Keratinocyte (primary cell): ENCODE data around the gene HTR1E.

Source experiments
- EZH2 ChIP-seq: IDR thresholded peaks from one replicate; pipeline ENCODE4 v1.6.1; 2012; ENCODE audit warnings: inconsistent platforms, mild to moderate bottlenecking, low read length, moderate library complexity
- TF ChIP-seq, protein P1 (sequence below), 3 experiments: IDR thresholded peaks in 1 of 3; conservative IDR thresholded peaks in 1 of 3; optimal IDR thresholded peaks in 1 of 3; 2 replicates in 2 of 3; 3 replicates in 1 of 3; pipeline versions ENCODE3 to v1.5.1; 2011; ENCODE audit warnings: low read length in 3 of 3, mild to moderate bottlenecking in 3 of 3, moderate library complexity in 2 of 3, control low read depth in 1 of 3, inconsistent platforms in 1 of 3; ENCODE audit not compliant: insufficient read depth in 2 of 3; ENCODE audit errors: extremely low read depth in 1 of 3

- TF ChIP-seq, protein P1, sequence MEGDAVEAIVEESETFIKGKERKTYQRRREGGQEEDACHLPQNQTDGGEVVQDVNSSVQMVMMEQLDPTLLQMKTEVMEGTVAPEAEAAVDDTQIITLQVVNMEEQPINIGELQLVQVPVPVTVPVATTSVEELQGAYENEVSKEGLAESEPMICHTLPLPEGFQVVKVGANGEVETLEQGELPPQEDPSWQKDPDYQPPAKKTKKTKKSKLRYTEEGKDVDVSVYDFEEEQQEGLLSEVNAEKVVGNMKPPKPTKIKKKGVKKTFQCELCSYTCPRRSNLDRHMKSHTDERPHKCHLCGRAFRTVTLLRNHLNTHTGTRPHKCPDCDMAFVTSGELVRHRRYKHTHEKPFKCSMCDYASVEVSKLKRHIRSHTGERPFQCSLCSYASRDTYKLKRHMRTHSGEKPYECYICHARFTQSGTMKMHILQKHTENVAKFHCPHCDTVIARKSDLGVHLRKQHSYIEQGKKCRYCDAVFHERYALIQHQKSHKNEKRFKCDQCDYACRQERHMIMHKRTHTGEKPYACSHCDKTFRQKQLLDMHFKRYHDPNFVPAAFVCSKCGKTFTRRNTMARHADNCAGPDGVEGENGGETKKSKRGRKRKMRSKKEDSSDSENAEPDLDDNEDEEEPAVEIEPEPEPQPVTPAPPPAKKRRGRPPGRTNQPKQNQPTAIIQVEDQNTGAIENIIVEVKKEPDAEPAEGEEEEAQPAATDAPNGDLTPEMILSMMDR (optimal IDR thresholded peaks at IDR 0.05 in 1 of 3, IDR thresholded peaks at IDR 0.05 in 1 of 3, conservative IDR thresholded peaks at IDR 0.05 in 1 of 3; ENCODE audit: extremely low read depth in 1 of 3, insufficient read depth in 2 of 3, low read length in 3 of 3) = no peak
- no peak for TF ChIP-seq EZH2
Measured at GRCh38 chr6:86934365-86934764, 3.0 kb upstream of the HTR1E start.
